Spleen (tissue), 11 donors: ENCODE measurements around the gene ARMC10. TPM values are rescaled to one million over a fixed set of nuclear protein-coding genes. Genes with fewer than 3 reads are reported as not detected.
A peak's percentile ranks its signal among the peaks of the same experiment; 100 is the strongest.
"Not testable (repeated sequence)": the region's sequence is repeated elsewhere in the genome, so short reads cannot be mapped to it uniquely, and the experiment has no call there.

ENCODE experiments used
- DNase-seq: peaks from one replicate; pipeline ENCODE4 v3.0.0-alpha.2; 2020
- H3K27ac ChIP-seq, 8 donors: fragments of 200-600 bp; sonication (generic) in 7 of 8; 1 replicate in 4 of 8; 2 replicates in 4 of 8; pipeline versions ENCODE4 v1.5.0 to v1.8.0; 2016 to 2021; ENCODE audit warnings: inconsistent platforms in 4 of 8, mild to moderate bottlenecking in 4 of 8, moderate library complexity in 1 of 8
- H3K27me3 ChIP-seq, 7 donors: fragments of 200-600 bp; sonication (generic) in 6 of 7; replicated peaks in 1 of 7; 1 replicate in 4 of 7; 2 replicates in 3 of 7; pipeline versions ENCODE4 v1.5.0 to v1.8.0; 2016 to 2021; ENCODE audit warnings: inconsistent platforms in 3 of 7, mild to moderate bottlenecking in 1 of 7
- H3K36me3 ChIP-seq, 6 donors: fragments of 200-600 bp; sonication (generic) in 5 of 6; 1 replicate in 4 of 6; 2 replicates in 2 of 6; pipeline versions ENCODE4 v1.5.0 to v1.8.0; 2016 to 2021; ENCODE audit warnings: inconsistent platforms in 2 of 6
- H3K4me1 ChIP-seq, 6 donors: fragments of 200-600 bp; sonication (generic) in 5 of 6; 1 replicate in 3 of 6; 2 replicates in 3 of 6; pipeline versions ENCODE4 v1.5.0 to v1.8.0; 2016 to 2021; ENCODE audit warnings: inconsistent platforms in 3 of 6
- H3K4me3 ChIP-seq, 8 donors: fragments of 200-600 bp; sonication (generic) in 7 of 8; 1 replicate in 4 of 8; 2 replicates in 4 of 8; pipeline versions ENCODE4 v1.5.0 to v1.8.0; 2016 to 2021; ENCODE audit warnings: inconsistent platforms in 4 of 8, mild to moderate bottlenecking in 4 of 8, moderate library complexity in 2 of 8
- H3K9me3 ChIP-seq, 8 donors: fragments of 200-600 bp; sonication (generic) in 7 of 8; 1 replicate in 4 of 8; 2 replicates in 4 of 8; pipeline versions ENCODE4 v1.5.0 to v1.8.0; 2016 to 2021; ENCODE audit warnings: inconsistent platforms in 4 of 8
- POLR2A ChIP-seq, 3 donors: fragments of 450-650 bp; IDR thresholded peaks; one replicate each; pipeline ENCODE4 v1.5.1; 2017; ENCODE audit warnings: antibody characterized with exemption in 3 of 3, mild to moderate bottlenecking in 1 of 3
- POLR2AphosphoS5 ChIP-seq, 3 donors: sonication (generic); formaldehyde crosslinking; IDR thresholded peaks; one replicate each; pipeline ENCODE4 v1.5.1; 2017; ENCODE audit warnings: antibody characterized with exemption in 3 of 3
- WGBS, 5 donors: extraction: QIAGEN DNeasy Blood & Tissue Kit in 3 of 5; methylation state at CpG; one replicate each; pipeline versions ENCODE4 v1.1.5 to v1.1.7; 2013 to 2018; 5-methylcytosine and 5-hydroxymethylcytosine counted together
- intact Hi-C: fragments of 100-400 bp; cut with DNase I; formaldehyde crosslinking; loops from one replicate; pipeline ENCODE4 v1.15.0; 2023; ENCODE audit warnings: low total_unique reads
- polyA plus RNA-seq, 3 donors: library from polyadenylated mRNA; stranded (reverse); fragments of 200-250 nt; gene quantifications; one replicate each; pipeline ENCODE4 v1.2.1, GENCODE V29; 2013
- total RNA-seq, 7 donors: library from RNA; depleted of rRNA in 3 of 7; stranded (reverse); fragments of >200 nt in 3 of 7; fragmentation: NEBNext Ultra II Directional in 4 of 7; extraction: Animal tissue kit (Norgen Biotek cat#: 25700) in 4 of 7; gene quantifications; one replicate each; pipeline versions ENCODE4 v1.1.0 to v1.2.1, GENCODE V29; 2016 to 2021
- TF ChIP-seq, protein P1 (sequence below), 11 experiments: fragments of 200-600 bp in 7 of 11; fragments of 450-650 bp in 4 of 11; sonication (generic) in 4 of 11; IDR thresholded peaks in 8 of 11; conservative IDR thresholded peaks in 3 of 11; 1 replicate in 7 of 11; 2 replicates in 4 of 11; pipeline versions ENCODE4 v1.4.0 to v1.8.0; 2016 to 2021; ENCODE audit warnings: antibody characterized with exemption in 11 of 11, inconsistent platforms in 4 of 11, mild to moderate bottlenecking in 1 of 11
- donor health status: healthy with polysubstance abuse.
- donor health status: DM: no; HTN: no; CAD: no; lungs with moderate emphysema.
- donor health status: DM: no; HTN: no; CAD: no.
- donor health status: Bipolar disorder and iron deficiency.
- donor health status: healthy.
- donor health status: DM: no; HTN: no; CAD: no.
- donor health status: DM: yes; HTN: yes; CAD: no.

The ARMC10 gene
- total and polyA plus RNA-seq, 10 donors, result 11.7 to 29.8 (median 26.2) TPM

DNA sequence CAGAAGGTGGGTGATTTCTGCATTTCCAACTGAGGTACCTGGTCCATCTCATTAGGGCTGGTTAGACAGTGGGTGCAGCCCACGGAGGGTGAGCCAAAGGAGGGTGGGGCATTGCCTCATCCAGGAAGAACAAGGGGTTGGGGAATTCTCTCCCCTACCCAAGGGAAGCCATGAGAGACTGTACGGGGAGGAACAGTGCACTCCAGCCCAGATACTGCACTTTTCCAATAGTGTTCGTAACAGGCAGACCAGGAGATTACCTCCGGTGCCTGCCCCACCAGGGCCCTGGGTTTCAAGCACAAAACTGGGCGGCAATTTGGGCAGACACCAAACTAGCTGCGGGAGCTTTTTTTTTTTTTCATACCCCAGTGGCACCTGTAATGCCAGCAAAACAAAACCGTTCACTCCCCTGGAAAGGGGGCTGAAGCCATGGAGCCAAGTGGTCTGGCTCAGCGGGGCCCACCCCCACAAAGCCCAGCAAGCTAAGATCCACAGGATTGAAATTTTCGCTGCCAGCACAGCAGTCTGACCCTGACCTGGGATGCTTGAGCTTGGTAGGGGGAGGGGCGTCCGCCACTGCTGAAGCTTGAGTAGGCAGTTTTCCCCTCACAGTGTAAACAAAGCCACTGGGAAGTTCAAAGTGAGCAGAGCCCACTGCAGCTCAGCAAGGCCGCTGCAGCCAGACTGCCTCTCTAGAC lies 31.2 kb downstream of the ARMC10 start:
- WGBS, 5 donors, result 58 to 85% (median 70%) methylated on average over 10 to 12 of the region's 12 CpGs
- Histone ChIP-seq H3K36me3 (peaks cover 0 to 62% (median 14%) of the 10 kb centered on the region in 6 donors), H3K27ac (no peak overlapping the region), H3K4me3 (no peak overlapping the region), H3K4me1 (peaks cover 0 to 10% (median 4%) of the 10 kb centered on the region in 6 donors), H3K9me3 (peaks cover 0 to 7% (median 0%) of the 10 kb centered on the region in 8 donors), H3K27me3 (no peaks in the 10 kb centered on the region)
- TF ChIP-seq, protein P1, sequence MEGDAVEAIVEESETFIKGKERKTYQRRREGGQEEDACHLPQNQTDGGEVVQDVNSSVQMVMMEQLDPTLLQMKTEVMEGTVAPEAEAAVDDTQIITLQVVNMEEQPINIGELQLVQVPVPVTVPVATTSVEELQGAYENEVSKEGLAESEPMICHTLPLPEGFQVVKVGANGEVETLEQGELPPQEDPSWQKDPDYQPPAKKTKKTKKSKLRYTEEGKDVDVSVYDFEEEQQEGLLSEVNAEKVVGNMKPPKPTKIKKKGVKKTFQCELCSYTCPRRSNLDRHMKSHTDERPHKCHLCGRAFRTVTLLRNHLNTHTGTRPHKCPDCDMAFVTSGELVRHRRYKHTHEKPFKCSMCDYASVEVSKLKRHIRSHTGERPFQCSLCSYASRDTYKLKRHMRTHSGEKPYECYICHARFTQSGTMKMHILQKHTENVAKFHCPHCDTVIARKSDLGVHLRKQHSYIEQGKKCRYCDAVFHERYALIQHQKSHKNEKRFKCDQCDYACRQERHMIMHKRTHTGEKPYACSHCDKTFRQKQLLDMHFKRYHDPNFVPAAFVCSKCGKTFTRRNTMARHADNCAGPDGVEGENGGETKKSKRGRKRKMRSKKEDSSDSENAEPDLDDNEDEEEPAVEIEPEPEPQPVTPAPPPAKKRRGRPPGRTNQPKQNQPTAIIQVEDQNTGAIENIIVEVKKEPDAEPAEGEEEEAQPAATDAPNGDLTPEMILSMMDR (IDR thresholded peaks at IDR 0.05 in 8 of 11, conservative IDR thresholded peaks at IDR 0.05 in 3 of 11), result no peak
- peak in 1 of 3 donors; percentile 17 for TF ChIP-seq POLR2AphosphoS5 (IDR thresholded peaks at IDR 0.05)
- no peak for DNase-seq
- intact Hi-C loops, result no loop called here

- WGBS, 5 donors, result 44 to 82% (median 74%) methylated on average over 6 of the region's 6 CpGs
These were observed 31.7 kb downstream of the ARMC10 start for GRCh38 chr7:103106703-103107070.

DNA sequence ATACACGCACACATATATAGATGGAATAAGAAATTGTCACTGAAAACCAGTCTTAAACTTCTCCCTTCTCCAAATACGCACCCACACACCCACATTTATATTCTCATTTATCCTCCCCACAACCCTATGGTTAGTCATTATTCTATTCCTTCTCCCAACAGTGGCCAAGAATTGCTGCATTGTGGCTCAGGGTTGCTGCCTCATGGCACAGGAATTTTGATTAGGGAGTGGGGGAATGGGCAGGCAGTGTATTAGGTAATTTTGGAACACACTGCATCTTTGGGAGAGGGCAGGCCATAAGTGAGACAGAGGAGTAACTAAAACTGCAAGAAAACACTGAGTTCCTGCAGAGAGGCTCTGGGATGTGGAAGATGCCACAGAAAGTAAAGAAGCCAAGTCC lies 38.2 kb downstream of the ARMC10 start:
- H3K4me3 ChIP-seq, result no peak overlapping the region
- H3K27ac ChIP-seq, result no peak overlapping the region
- peaks cover 0 to 69% (median 6%) of the 10 kb centered on the region in 6 donors for H3K36me3 ChIP-seq
- H3K4me1 ChIP-seq, result no peaks in the 10 kb centered on the region
- TF ChIP-seq, protein P1 (IDR thresholded peaks at IDR 0.05 in 8 of 11, conservative IDR thresholded peaks at IDR 0.05 in 3 of 11), result no peak
- TF ChIP-seq POLR2AphosphoS5 (IDR thresholded peaks at IDR 0.05) (no peak), POLR2A (IDR thresholded peaks at IDR 0.05) (no peak)
- H3K9me3 ChIP-seq, result peaks cover 0 to 12% (median 0%) of the 10 kb centered on the region in 8 donors
- WGBS, 5 donors, result 93 to 100% (median 94%) methylated on average over 2 of the region's 2 CpGs
- no peak for DNase-seq
- no peaks in the 10 kb centered on the region for H3K27me3 ChIP-seq
- intact Hi-C loops, result no loop called here

More at GRCh38 chr7:103106703-103107070, 31.7 kb downstream of the ARMC10 start:
- Histone ChIP-seq H3K4me1 (peaks cover 0 to 10% (median 4%) of the 10 kb centered on the region in 6 donors), H3K36me3 (peaks cover 0 to 60% (median 14%) of the 10 kb centered on the region in 6 donors)
- DNase-seq, H3K9me3 ChIP-seq, H3K27ac ChIP-seq, intact Hi-C loops, H3K4me3 ChIP-seq, H3K27me3 ChIP-seq: not testable (repeated sequence)

DNA sequence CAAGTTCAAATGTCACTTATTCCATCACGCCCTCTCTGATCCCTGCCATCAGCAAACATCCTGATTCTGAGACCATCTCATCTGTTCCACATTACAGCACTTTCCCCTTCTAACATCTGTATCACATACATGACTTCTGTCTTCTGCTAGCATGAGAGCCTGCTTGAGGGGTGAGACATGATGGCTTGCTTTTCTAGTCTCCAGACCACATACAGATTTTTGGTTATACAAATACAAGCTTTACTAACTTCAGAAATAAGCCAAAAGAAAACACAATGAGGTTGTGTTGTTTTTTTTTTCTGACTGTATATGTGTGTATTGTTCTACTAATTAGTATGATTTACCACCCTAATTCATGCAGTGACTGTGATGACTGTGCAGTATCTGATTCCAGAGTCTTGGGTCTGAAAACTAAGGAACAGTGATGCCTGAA lies 39.7 kb downstream of the ARMC10 start:
- no peak overlapping the region for H3K27ac ChIP-seq
- WGBS, 5 donors, result 85 to 96% (median 93%) methylated on average over 1 of the region's 1 CpG
- H3K27me3 ChIP-seq, result no peaks in the 10 kb centered on the region
- no peak for DNase-seq
- TF ChIP-seq POLR2A (IDR thresholded peaks at IDR 0.05) (no peak), POLR2AphosphoS5 (IDR thresholded peaks at IDR 0.05) (no peak)
- TF ChIP-seq, protein P1 (IDR thresholded peaks at IDR 0.05 in 8 of 11, conservative IDR thresholded peaks at IDR 0.05 in 3 of 11), result no peak
- intact Hi-C loops, result no loop called here
- no peak overlapping the region for H3K4me3 ChIP-seq
- peaks cover 0 to 12% (median 0%) of the 10 kb centered on the region in 8 donors for H3K9me3 ChIP-seq
- H3K36me3 ChIP-seq, result peaks cover 0 to 80% (median 9%) of the 10 kb centered on the region in 6 donors
- H3K4me1 ChIP-seq, result no peaks in the 10 kb centered on the region
